ENCODE data around the gene TIMM13.

The TIMM13 gene

DNA sequence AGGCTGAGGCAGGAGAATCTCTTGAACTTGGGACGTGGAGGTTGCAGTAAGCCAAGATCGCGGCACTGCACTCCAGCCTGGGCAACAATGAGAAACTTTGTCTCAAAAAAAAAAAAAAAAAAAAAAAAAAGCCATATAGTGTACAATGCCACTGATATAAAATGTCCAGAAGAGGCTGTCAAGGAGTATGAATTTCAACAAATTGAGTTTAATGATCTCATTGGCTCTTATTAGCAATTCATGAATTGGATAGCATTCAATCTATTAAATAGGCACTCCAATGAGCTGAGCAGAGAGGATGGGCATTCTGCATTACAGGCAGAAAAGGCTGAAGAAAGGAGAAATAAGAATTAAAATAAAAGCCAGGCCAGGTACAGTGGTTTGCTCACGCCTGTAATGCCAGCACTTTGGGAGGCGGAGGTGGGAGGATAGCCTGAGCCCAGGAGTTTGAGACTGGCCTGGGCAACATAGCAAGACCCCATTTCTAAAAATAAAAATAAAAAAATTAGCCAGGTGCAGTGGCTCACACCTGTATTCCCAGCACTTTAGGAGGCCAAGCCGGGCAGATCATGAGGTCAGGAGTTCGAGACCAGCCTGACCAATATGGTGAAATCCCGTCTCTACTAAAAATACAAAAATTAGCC lies 30.1 kb upstream of the TIMM13 start:
- Histone ChIP-seq H3K9me3 (no peaks in the 10 kb centered on the region), H3K27me3 (no peaks in the 10 kb centered on the region), H3K4me3 (peak overlapping the region; percentile 86 to 95), H3K36me3 (no peaks in the 10 kb centered on the region), H3K4me1 (peaks cover 0 to 34% (median 26%) of the 10 kb centered on the region in 4 donors), H3K27ac (peak overlapping the region; percentile 65 to 77)
- TF ChIP-seq, protein P1, sequence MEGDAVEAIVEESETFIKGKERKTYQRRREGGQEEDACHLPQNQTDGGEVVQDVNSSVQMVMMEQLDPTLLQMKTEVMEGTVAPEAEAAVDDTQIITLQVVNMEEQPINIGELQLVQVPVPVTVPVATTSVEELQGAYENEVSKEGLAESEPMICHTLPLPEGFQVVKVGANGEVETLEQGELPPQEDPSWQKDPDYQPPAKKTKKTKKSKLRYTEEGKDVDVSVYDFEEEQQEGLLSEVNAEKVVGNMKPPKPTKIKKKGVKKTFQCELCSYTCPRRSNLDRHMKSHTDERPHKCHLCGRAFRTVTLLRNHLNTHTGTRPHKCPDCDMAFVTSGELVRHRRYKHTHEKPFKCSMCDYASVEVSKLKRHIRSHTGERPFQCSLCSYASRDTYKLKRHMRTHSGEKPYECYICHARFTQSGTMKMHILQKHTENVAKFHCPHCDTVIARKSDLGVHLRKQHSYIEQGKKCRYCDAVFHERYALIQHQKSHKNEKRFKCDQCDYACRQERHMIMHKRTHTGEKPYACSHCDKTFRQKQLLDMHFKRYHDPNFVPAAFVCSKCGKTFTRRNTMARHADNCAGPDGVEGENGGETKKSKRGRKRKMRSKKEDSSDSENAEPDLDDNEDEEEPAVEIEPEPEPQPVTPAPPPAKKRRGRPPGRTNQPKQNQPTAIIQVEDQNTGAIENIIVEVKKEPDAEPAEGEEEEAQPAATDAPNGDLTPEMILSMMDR (IDR thresholded peaks at IDR 0.05): no peak
- DNase-seq: no peak
- intact Hi-C loops (cut with DNase I; ENCODE audit: low total_unique reads): no loop called here

DNA sequence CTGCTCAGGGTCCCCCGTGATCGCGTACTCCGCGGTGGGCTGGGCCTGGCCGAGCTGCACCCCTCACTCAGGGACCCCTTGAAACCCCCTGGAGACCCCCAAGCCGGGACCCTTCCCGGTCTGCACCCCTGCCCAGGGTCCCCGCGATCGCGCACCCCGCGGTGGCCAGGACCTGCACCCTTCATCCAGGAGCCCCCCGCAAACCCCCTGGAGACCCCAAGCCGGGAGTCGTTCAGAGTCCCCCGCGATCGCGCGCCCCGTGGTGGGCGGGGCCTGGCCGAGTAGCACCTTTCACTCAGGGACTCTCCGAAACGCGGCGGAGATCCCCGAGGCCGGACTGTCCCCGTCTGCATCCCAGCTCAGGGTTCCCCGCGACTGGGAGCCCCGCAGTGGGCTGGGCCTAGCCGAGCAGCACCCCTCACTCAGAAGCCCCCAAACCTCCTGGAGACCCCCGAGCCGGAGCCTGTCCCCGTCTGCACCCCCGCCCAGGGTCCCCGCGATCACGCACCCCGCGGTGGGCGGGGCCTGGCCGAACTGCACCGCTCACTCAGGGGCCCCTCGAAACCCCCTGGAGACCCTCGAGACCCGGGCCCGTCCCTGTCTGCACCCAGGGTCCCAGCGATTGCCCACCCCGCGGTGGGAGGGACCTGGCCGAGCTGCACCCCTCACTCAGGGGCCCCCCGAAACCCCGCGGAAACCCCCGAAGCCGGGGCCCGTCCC lies 28.6 kb upstream of the TIMM13 start:
- Histone ChIP-seq H3K9me3 (no peaks in the 10 kb centered on the region), H3K36me3 (peaks cover 0 to 5% (median 0%) of the 10 kb centered on the region in 3 donors), H3K4me1 (peaks cover 0 to 19% (median 14%) of the 10 kb centered on the region in 4 donors), H3K4me3 (peak overlapping the region; percentile 86 to 95), H3K27me3 (no peaks in the 10 kb centered on the region), H3K27ac (peak overlapping the region; percentile 55 to 58)
- TF ChIP-seq, protein P1 (IDR thresholded peaks at IDR 0.05): no peak
- DNase-seq: no peak
- intact Hi-C loops (cut with DNase I; ENCODE audit: low total_unique reads): no loop called here

DNA sequence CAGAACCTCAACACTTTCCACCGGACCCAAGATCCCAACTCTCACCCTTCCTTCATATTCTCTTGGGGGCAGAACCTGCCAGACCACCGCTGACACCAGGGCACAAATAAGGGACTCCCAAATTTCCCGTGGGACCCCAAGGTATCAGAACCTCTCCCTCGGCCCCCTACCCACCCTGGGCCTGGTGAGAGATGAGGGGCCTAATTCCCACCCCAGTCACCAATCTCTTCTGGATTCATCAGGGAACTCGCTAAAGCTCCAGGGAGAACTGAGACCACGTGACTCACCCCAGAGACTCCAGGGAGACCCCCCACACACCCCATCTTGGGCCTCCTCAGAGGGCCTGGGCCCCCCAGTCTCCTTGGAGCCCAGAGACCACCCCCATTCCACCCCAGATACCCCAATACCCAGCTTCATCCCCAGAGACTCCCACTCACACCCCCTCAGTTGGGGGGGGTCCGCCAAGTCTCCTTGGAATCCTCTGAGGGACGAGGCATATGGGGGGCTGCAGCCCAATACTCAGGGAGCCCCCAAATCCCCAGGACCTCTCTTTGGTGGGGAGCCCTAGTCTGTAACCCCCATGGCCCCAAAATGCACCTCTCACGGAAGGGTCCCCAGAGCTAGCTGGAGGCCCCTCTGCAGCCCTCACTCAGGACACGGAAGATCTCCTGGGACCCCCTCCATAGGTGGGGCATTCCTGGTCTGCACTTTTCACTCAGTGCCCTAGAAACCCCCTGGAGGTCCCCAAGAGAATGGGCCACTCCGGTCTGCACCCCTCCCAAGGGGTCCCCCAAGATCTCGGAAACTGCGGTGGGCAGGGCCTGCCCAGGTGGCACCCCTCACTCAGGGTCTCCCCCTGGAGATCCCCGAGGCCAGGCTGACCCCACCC lies 27.8 kb upstream of the TIMM13 start:
- peak overlapping the region; percentile 86 to 95 for H3K4me3 ChIP-seq
- H3K27ac ChIP-seq: peak overlapping the region; percentile 55 to 58
- no peaks in the 10 kb centered on the region for H3K27me3 ChIP-seq
- H3K36me3 ChIP-seq: peaks cover 0 to 8% (median 0%) of the 10 kb centered on the region in 3 donors
- H3K4me1 ChIP-seq: peaks cover 0 to 19% (median 14%) of the 10 kb centered on the region in 4 donors
- H3K9me3 ChIP-seq: no peaks in the 10 kb centered on the region
- TF ChIP-seq, protein P1 (IDR thresholded peaks at IDR 0.05): no peak
- intact Hi-C loops (cut with DNase I; ENCODE audit: low total_unique reads): no loop called here
- DNase-seq: no peak

DNA sequence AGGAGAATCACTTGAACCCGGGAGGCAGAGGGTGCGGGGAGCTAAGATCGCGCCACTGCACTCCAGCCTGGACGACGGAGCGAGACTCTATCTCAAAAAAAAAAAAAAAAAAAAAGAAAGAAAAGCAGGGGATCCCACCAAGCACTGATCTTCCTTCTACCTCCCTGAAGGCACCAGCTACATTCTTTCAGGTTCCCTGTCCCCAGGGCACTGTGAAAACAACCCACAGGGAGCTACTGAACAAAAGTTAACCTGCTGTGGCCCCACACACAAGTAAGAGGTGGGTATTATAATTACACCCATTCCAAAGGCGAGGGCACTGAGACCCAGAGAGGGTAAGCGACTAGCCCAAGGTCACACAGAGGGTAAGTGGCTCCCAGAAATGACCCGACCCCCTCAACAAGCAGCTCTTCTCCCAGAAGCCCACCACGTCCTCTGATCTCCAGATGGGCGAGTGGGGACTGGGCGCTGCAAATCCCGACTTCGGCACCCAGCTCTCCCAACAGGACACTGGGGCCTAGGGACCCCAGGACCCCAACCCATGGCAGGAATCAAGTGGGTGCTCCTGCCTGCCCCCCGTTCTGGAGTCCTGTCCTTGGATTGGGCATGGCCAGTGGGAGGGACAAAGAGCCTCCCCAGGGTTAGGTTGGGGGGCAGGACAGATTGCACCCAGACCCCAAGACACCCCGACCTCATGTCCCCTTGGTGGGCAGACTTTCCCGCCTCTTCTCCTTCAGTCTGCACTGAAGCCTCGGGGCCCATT lies 27.0 kb upstream of the TIMM13 start:
- H3K9me3 ChIP-seq: no peaks in the 10 kb centered on the region
- TF ChIP-seq, protein P1 (IDR thresholded peaks at IDR 0.05): no peak
- intact Hi-C loops (cut with DNase I; ENCODE audit: low total_unique reads): no loop called here
- H3K4me3 ChIP-seq: no peak overlapping the region
- H3K36me3 ChIP-seq: peaks cover 0 to 8% (median 0%) of the 10 kb centered on the region in 3 donors
- H3K4me1 ChIP-seq: peaks cover 0 to 19% (median 14%) of the 10 kb centered on the region in 4 donors
- no peaks in the 10 kb centered on the region for H3K27me3 ChIP-seq
- no peak overlapping the region for H3K27ac ChIP-seq
- no peak for DNase-seq

Data from tibial artery (tissue), 4 donors.